Neuron (in vitro differentiated cells): ENCODE measurements around the gene YIPF6.
"Not testable (repeated sequence)": the region's sequence is repeated elsewhere in the genome, so short reads cannot be mapped to it uniquely, and the experiment has no call there.

Experiments
- H2AFZ ChIP-seq: one replicate; pipeline ENCODE4 v1.6.1; 2013; ENCODE audit warnings: low read depth, mild to moderate bottlenecking, inconsistent platforms, low read length, moderate library complexity
- H3K27me3 ChIP-seq: one replicate; pipeline ENCODE4 v1.6.1; 2013; ENCODE audit warnings: low read length; ENCODE audit not compliant: insufficient read depth
- H3K36me3 ChIP-seq: one replicate; pipeline ENCODE4 v1.6.1; 2013; ENCODE audit warnings: low read length; ENCODE audit not compliant: insufficient read depth
- H3K4me1 ChIP-seq: one replicate; pipeline ENCODE4 v1.6.1; 2013; ENCODE audit warnings: low read length; ENCODE audit not compliant: insufficient read depth
- H3K4me3 ChIP-seq: 2 replicates; pipeline ENCODE4 v1.5.1; 2013; ENCODE audit warnings: mild to moderate bottlenecking, low read length, moderate library complexity
- H3K9me3 ChIP-seq: one replicate; pipeline ENCODE4 v1.6.1; 2013; ENCODE audit warnings: low read length

Gene YIPF6

DNA sequence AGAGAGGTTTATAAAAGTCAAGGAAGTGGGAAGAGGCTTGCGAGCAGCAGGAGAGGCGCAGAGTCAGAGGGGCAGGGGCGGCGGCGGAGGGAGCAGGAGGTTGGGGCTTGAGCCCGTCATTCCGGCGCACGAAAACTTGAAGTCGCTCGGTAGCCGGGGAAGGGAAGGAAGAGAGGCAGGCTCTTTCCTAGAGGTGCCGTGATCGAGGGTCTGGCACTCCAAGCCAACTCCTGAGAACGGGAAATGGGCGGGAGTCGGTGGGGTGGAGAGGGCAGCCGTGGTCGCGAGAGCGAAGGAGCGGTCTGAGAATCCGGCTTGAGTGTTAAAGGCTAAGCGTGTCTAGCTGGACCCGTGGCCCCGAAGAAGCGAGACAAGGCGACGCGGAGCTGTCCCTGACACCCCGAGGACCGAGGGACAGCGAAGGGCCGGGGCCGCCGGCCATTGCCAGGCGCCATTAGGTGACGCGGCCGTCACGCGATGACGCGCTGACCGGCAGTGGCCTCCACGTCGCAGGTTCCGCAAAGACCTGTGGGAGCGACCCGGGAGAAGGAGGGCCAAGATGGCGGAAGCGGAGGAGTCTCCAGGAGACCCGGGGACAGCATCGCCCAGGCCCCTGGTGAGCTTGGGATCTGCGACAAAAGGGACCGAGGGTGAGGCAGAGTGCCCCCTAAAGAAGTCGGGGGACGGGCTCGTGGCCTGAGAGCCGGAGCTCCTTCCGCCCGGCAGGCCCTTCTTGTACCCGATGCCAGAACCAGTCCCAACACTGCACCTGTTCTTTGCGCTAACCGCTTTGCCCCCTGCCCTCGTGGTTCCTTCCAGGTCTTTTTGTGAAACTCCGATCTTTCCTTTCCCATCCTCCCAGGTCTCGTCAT is at the start of gene YIPF6:
Gene YIPF6, plus strand, starts transcription at position 544 of the 872 bp plus-strand sequence. Its CDS starts 16 bp downstream, at position 560.
- H3K27me3 ChIP-seq, result no peaks in the 10 kb centered on the region
- no peaks in the 10 kb centered on the region for H3K9me3 ChIP-seq
- peaks cover 7% of the 10 kb centered on the region for H3K36me3 ChIP-seq
- peak within 1 kb of the TSS; percentile 71 for H2AFZ ChIP-seq
- no peaks in the 10 kb centered on the region for H3K4me1 ChIP-seq
- H3K4me3 ChIP-seq, result peak within 1 kb of the TSS; percentile 98

- Histone ChIP-seq H3K27me3 (no peaks in the 10 kb centered on the region), H2AFZ (no peak overlapping the region), H3K4me3 (no peak overlapping the region), H3K9me3 (no peaks in the 10 kb centered on the region), H3K36me3 (no peaks in the 10 kb centered on the region), H3K4me1 (no peaks in the 10 kb centered on the region)
These were observed 47.1 kb upstream of the YIPF6 start for GRCh38 chrX:68451720-68452119.

- Histone ChIP-seq H2AFZ (no peak overlapping the region), H3K27me3 (no peaks in the 10 kb centered on the region), H3K36me3 (no peaks in the 10 kb centered on the region), H3K9me3 (no peaks in the 10 kb centered on the region), H3K4me3 (no peak overlapping the region), H3K4me1 (no peaks in the 10 kb centered on the region)
These were observed 44.2 kb upstream of the YIPF6 start for GRCh38 chrX:68454476-68455150.

- Histone ChIP-seq H3K27me3 (no peaks in the 10 kb centered on the region), H3K4me3 (no peak overlapping the region), H3K9me3 (no peaks in the 10 kb centered on the region), H3K36me3 (no peaks in the 10 kb centered on the region), H2AFZ (no peak overlapping the region), H3K4me1 (no peaks in the 10 kb centered on the region)
These were observed 43.7 kb upstream of the YIPF6 start for GRCh38 chrX:68455151-68455510.

GRCh38 chrX:68461093-68461492 is 37.8 kb upstream of the YIPF6 start:
- H3K36me3 ChIP-seq, result no peaks in the 10 kb centered on the region
- H3K9me3 ChIP-seq, result no peaks in the 10 kb centered on the region
- no peaks in the 10 kb centered on the region for H3K4me1 ChIP-seq
- no peaks in the 10 kb centered on the region for H3K27me3 ChIP-seq
- H3K4me3 ChIP-seq, result no peak overlapping the region
- no peak overlapping the region for H2AFZ ChIP-seq

- H3K4me3 ChIP-seq, result no peak overlapping the region
- H2AFZ ChIP-seq, result no peak overlapping the region
- H3K4me1 ChIP-seq, result no peaks in the 10 kb centered on the region
- H3K9me3 ChIP-seq, result no peaks in the 10 kb centered on the region
- no peaks in the 10 kb centered on the region for H3K27me3 ChIP-seq
- no peaks in the 10 kb centered on the region for H3K36me3 ChIP-seq
These were observed 37.3 kb upstream of the YIPF6 start for GRCh38 chrX:68461576-68461975.

DNA sequence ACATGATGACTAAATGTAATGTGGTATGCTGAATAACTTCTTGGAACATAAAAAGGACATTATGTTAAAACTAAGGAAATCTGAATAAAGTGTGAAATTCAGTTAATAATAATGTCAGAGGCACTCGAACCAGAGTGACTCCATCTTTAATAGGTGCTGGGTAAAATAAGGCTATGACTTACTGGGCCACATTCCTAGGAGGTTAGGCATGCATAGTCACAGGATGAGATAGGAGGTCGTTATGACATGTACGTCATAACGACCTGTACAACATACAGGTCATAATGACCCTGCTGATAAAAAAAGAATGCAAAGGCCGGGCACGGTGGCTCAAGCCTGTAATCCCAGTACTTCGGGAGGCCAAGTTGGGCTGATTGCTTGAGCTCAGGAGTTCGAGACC is 36.7 kb upstream of the YIPF6 start:
- no peaks in the 10 kb centered on the region for H3K36me3 ChIP-seq
- H3K9me3 ChIP-seq, result no peaks in the 10 kb centered on the region
- no peaks in the 10 kb centered on the region for H3K27me3 ChIP-seq
- no peak overlapping the region for H3K4me3 ChIP-seq
- H3K4me1 ChIP-seq, result no peaks in the 10 kb centered on the region
- no peak overlapping the region for H2AFZ ChIP-seq

GRCh38 chrX:68462653-68463052 is 36.2 kb upstream of the YIPF6 start:
- H2AFZ ChIP-seq, result no peak overlapping the region
- H3K4me1 ChIP-seq, result no peaks in the 10 kb centered on the region
- no peaks in the 10 kb centered on the region for H3K36me3 ChIP-seq
- no peak overlapping the region for H3K4me3 ChIP-seq
- H3K27me3 ChIP-seq, result no peaks in the 10 kb centered on the region
- no peaks in the 10 kb centered on the region for H3K9me3 ChIP-seq

- H3K9me3 ChIP-seq, result no peaks in the 10 kb centered on the region
- H3K27me3 ChIP-seq, result no peaks in the 10 kb centered on the region
- H3K36me3 ChIP-seq, result no peaks in the 10 kb centered on the region
- H3K4me1 ChIP-seq, result no peaks in the 10 kb centered on the region
- H2AFZ ChIP-seq, result no peak overlapping the region
- H3K4me3 ChIP-seq, result no peak overlapping the region
These were observed 35.0 kb upstream of the YIPF6 start for GRCh38 chrX:68463880-68464279.

GRCh38 chrX:68464796-68465195 is 34.1 kb upstream of the YIPF6 start:
- no peak overlapping the region for H3K4me3 ChIP-seq
- H3K4me1 ChIP-seq, result no peaks in the 10 kb centered on the region
- no peaks in the 10 kb centered on the region for H3K27me3 ChIP-seq
- H3K9me3 ChIP-seq, result no peaks in the 10 kb centered on the region
- H3K36me3 ChIP-seq, result no peaks in the 10 kb centered on the region
- H2AFZ ChIP-seq, result no peak overlapping the region

- Histone ChIP-seq H3K36me3 (no peaks in the 10 kb centered on the region), H3K4me3 (no peak overlapping the region)
These were observed 17.9 kb upstream of the YIPF6 start for GRCh38 chrX:68480969-68481368.

DNA sequence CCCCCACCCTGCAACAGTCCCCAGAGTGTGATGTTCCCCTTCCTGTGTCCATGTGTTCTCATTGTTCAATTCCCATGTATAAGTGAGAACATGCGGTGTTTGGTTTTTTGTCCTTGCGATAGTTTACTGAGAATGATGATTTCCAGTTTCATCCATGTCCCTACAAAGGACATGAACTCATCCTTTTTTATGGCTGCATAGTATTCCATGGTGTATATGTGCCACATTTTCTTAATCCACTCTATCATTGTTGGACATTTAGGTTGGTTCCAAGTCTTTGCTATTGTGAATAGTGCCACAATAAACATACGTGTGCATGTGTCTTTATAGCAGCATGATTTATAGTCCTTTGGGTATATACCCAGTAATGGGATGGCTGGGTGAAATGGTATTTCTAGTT is 12.7 kb upstream of the YIPF6 start:
- H3K4me1 ChIP-seq, H3K9me3 ChIP-seq, H2AFZ ChIP-seq, H3K4me3 ChIP-seq, H3K36me3 ChIP-seq, H3K27me3 ChIP-seq: not testable (repeated sequence)

More at GRCh38 chrX:68480969-68481368, 17.9 kb upstream of the YIPF6 start:
- H3K9me3 ChIP-seq, result no peaks in the 10 kb centered on the region
- H3K4me1 ChIP-seq, result no peaks in the 10 kb centered on the region
- no peak overlapping the region for H2AFZ ChIP-seq
- H3K27me3 ChIP-seq, result no peaks in the 10 kb centered on the region

GRCh38 chrX:68487254-68487653 is 11.6 kb upstream of the YIPF6 start:
- Histone ChIP-seq H3K4me1 (no peaks in the 10 kb centered on the region), H3K27me3 (no peaks in the 10 kb centered on the region), H3K36me3 (no peaks in the 10 kb centered on the region), H3K4me3 (no peak overlapping the region), H3K9me3 (no peaks in the 10 kb centered on the region), H2AFZ (no peak overlapping the region)
